ENCODE measurements around the gene CLEC4D.

DNA sequence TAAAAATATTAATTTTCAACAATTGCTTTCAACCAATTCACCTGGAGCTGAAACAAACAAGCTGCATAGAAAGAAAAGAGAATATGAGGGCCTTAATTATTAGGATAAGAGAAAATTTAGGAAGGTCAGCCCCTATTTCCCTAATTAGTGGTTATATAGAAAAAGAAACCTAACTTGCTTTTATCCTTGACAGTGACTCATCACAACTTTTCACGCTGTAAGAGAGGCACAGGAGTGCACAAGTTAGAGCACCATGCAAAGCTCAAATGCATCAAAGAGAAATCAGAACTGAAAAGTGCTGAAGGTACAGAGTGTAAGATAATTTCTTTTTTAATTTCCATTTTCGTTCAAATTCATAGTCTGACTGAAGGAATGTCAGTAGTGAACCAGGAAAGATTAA is 4.7 kb downstream of the CLEC4D start:
- TF ChIP-seq EZH2 (IDR thresholded peaks at IDR 0.05; ENCODE audit: low read depth, low read length, severe bottlenecking) = no peak
- no peak for TF ChIP-seq CTCF (IDR thresholded peaks at IDR 0.05; ENCODE audit: control extremely low read depth in 1 of 3, insufficient read depth in 1 of 3, low read depth in 1 of 3, low read length in 3 of 3)
- no peak for TF ChIP-seq EP300 (IDR thresholded peaks at IDR 0.05; ENCODE audit: borderline replicate concordance in 1 of 2, low read depth in 2 of 2, low read length in 2 of 2)
- TF ChIP-seq CEBPB (IDR thresholded peaks at IDR 0.05; ENCODE audit: low read depth, low read length) = no peak

Measured in H1 (cell line).